ENCODE data around the gene MARCKSL1. TPM values are rescaled to one million over a fixed set of nuclear protein-coding genes. Genes with fewer than 3 reads are reported as not detected.

The MARCKSL1 gene, protein sequence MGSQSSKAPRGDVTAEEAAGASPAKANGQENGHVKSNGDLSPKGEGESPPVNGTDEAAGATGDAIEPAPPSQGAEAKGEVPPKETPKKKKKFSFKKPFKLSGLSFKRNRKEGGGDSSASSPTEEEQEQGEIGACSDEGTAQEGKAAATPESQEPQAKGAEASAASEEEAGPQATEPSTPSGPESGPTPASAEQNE
- total RNA-seq (2013) = 19.7 TPM
- 100 to 1,000 TPM in 1 of 3 donors, 10 to 100 TPM in 2; 13.9 to 150 (median 40.3) TPM for polyA plus RNA-seq
- polyA minus RNA-seq = 32.3 and 37.4 TPM in 2 replicates
- total RNA-seq = 65.4 to 207 (median 89.6) reads per million in 11 experiments

DNA sequence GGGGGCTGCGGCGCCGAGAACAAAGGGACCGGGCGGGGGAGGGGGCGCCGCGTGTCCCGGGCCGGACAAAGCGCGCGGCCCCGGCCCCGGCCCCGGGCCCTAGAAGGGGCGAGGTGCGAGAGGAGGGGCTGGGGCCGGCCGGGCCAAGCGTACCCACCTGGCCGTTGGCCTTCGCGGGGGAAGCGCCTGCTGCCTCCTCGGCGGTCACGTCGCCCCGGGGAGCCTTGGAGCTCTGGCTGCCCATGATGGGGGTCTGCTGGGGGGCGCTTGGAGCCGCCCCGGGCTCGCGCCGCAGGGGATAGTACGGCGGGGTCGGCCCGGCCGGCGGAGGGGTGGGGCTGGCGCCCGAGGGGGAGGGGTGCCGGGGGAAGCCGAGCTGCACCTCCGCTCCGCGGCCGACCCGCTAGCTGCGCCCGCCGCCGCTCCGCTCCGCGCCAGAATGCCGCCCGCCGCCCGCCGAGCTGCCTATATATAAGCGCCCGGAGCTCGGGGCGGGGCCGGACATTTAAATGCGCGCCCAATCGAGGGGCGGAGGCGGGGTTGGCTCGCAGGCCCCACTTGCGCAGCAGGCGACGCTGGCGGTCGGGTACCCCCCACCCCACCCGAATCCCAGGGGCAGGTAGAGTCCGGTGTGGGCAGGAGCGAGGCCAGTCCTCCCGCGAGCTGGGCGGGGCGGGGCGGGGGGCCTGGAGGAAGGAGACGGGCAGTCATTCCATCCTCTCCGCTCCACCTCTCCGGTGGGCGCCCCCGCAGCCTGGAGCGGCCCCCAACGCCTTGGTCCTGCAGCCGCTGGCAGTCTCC is at the start of gene MARCKSL1:
Gene MARCKSL1 (minus strand): TSS at position 444 of the 801 bp plus-strand sequence. CDS start 200 bp downstream, at position 244.
- peak within 1 kb of the TSS; percentile 86 to 93 for H3K4me3 Mint-ChIP-seq
- H3K27ac ChIP-seq (ENCODE audit: low read depth in 1 of 2, low read length in 2 of 2) = peak within 1 kb of the TSS; percentile 94 to 100
- peaks cover 54% of the 10 kb centered on the region for H3K4me1 Mint-ChIP-seq
- H3K9ac ChIP-seq (ENCODE audit: insufficient read depth, low read length, poor library complexity, severe bottlenecking) = peak within 1 kb of the TSS; percentile 87
- peaks cover 7 to 15% of the 10 kb centered on the region in 2 donors for H3K27me3 ChIP-seq (ENCODE audit: control insufficient read depth in 2 of 2, insufficient read depth in 2 of 2, low read length in 2 of 2)
- no peak within 1 kb of the TSS for H2AFZ ChIP-seq (ENCODE audit: insufficient read depth, low read depth, low read length, poor library complexity, severe bottlenecking)
- intact Hi-C loops (cut with micrococcal nuclease) = loop anchor here (2.0 to 5.0 kb wide), 6 partner anchors 15 to 399 kb away; partner anchors contain the start of genes BSDC1 (in 1 of the 2), HDAC1 (in 1 of the 2) and PTP4A2 (in 1 of the 2)
- H4K20me1 ChIP-seq (ENCODE audit: insufficient read depth, low read length) = peaks cover 42% of the 10 kb centered on the region
- no peaks in the 10 kb centered on the region for H3K9me3 ChIP-seq (replicated peaks in 1 of 2; ENCODE audit: control insufficient read depth in 1 of 2, insufficient read depth in 1 of 2, low read length in 2 of 2)
- H3K4me1 ChIP-seq (ENCODE audit: control insufficient read depth in 1 of 2, insufficient read depth in 2 of 2, low read length in 2 of 2) = peaks cover 51 to 66% of the 10 kb centered on the region in 2 donors
- TF ChIP-seq, protein P1, sequence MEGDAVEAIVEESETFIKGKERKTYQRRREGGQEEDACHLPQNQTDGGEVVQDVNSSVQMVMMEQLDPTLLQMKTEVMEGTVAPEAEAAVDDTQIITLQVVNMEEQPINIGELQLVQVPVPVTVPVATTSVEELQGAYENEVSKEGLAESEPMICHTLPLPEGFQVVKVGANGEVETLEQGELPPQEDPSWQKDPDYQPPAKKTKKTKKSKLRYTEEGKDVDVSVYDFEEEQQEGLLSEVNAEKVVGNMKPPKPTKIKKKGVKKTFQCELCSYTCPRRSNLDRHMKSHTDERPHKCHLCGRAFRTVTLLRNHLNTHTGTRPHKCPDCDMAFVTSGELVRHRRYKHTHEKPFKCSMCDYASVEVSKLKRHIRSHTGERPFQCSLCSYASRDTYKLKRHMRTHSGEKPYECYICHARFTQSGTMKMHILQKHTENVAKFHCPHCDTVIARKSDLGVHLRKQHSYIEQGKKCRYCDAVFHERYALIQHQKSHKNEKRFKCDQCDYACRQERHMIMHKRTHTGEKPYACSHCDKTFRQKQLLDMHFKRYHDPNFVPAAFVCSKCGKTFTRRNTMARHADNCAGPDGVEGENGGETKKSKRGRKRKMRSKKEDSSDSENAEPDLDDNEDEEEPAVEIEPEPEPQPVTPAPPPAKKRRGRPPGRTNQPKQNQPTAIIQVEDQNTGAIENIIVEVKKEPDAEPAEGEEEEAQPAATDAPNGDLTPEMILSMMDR (IDR thresholded peaks at IDR 0.05) = no peak
- peak within 1 kb of the TSS; percentile 23 to 76 (median 70) for H3K4me3 ChIP-seq (replicated peaks in 1 of 3; ENCODE audit: low read depth in 2 of 3, low read length in 3 of 3)
- peaks cover 24 to 27% (median 24%) of the 10 kb centered on the region in 3 donors for H3K27me3 Mint-ChIP-seq (ENCODE audit: low read depth in 3 of 3)
- H3K36me3 Mint-ChIP-seq = peaks cover 45 to 58% of the 10 kb centered on the region in 2 donors
- H3K4me2 ChIP-seq (replicated peaks; ENCODE audit: extremely low read depth, low read length, poor library complexity, severe bottlenecking) = peak within 1 kb of the TSS; percentile 83
- no peaks in the 10 kb centered on the region for H3K79me2 ChIP-seq (ENCODE audit: insufficient read depth, low read length)
- H3K27ac Mint-ChIP-seq = peak within 1 kb of the TSS; percentile 95 to 99 (median 99)
- peak; percentile 63 to 70 (median 64) for DNase-seq
- H3K36me3 ChIP-seq (replicated peaks in 1 of 2; ENCODE audit: control insufficient read depth in 1 of 2, insufficient read depth in 2 of 2, low read length in 2 of 2) = peaks cover 25 to 33% of the 10 kb centered on the region in 2 donors
- peaks cover 0 to 8% (median 4%) of the 10 kb centered on the region in 7 donors for H3K9me3 Mint-ChIP-seq
- WGBS (ENCODE audit: insufficient coverage) = under 1% methylated on average over 86 of the region's 95 CpGs

DNA sequence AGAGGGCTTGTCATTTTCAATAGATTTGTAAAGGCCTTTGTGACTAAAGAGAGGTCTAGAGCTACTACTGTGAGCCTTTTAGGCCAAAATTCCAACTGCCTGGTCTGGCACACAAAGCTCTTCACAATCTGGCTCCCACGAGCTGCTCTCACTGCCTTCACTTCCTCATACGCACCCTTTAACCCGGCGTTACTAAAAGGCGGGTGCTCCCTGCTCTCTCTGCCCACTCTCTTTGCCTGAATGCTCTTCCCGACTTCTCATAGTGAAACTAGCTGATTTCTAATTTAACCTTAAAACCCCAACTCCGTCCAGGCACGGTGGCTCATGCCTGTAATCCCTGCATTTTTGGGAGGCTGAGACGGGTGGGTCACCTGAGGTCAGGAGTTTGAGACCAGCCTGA is 44.0 kb upstream of the MARCKSL1 start:
- intact Hi-C loops (cut with micrococcal nuclease) = no loop called here
- Histone ChIP-seq H3K4me3 (replicated peaks in 1 of 3; ENCODE audit: low read depth in 2 of 3, low read length in 3 of 3) (no peak overlapping the region), H3K4me1 (ENCODE audit: control insufficient read depth in 1 of 2, insufficient read depth in 2 of 2, low read length in 2 of 2) (no peaks in the 10 kb centered on the region), H3K36me3 (replicated peaks in 1 of 2; ENCODE audit: control insufficient read depth in 1 of 2, insufficient read depth in 2 of 2, low read length in 2 of 2) (peaks cover 95 to 100% of the 10 kb centered on the region in 2 donors), H3K27me3 (ENCODE audit: control insufficient read depth in 2 of 2, insufficient read depth in 2 of 2, low read length in 2 of 2) (no peaks in the 10 kb centered on the region), H3K4me2 (replicated peaks; ENCODE audit: extremely low read depth, low read length, poor library complexity, severe bottlenecking) (no peak overlapping the region), H3K9ac (ENCODE audit: insufficient read depth, low read length, poor library complexity, severe bottlenecking) (no peak overlapping the region), H3K79me2 (ENCODE audit: insufficient read depth, low read length) (no peaks in the 10 kb centered on the region), H3K9me3 (replicated peaks in 1 of 2; ENCODE audit: control insufficient read depth in 1 of 2, insufficient read depth in 1 of 2, low read length in 2 of 2) (no peaks in the 10 kb centered on the region), H3K27ac (ENCODE audit: low read depth in 1 of 2, low read length in 2 of 2) (no peak overlapping the region), H4K20me1 (ENCODE audit: insufficient read depth, low read length) (no peaks in the 10 kb centered on the region), H2AFZ (ENCODE audit: insufficient read depth, low read depth, low read length, poor library complexity, severe bottlenecking) (no peak overlapping the region)
- TF ChIP-seq, protein P1 (IDR thresholded peaks at IDR 0.05) = no peak
- peaks cover 92 to 99% of the 10 kb centered on the region in 2 donors for H3K36me3 Mint-ChIP-seq
- no peaks in the 10 kb centered on the region for H3K4me1 Mint-ChIP-seq
- no peaks in the 10 kb centered on the region for H3K9me3 Mint-ChIP-seq
- WGBS (ENCODE audit: insufficient coverage) = 91% methylated on average over 8 of the region's 9 CpGs
- H3K27ac Mint-ChIP-seq = no peak overlapping the region
- DNase-seq = no peak
- peak overlapping the region in 1 of 2 donors; percentile 21 for H3K4me3 Mint-ChIP-seq
- H3K27me3 Mint-ChIP-seq (ENCODE audit: low read depth in 3 of 3) = peaks cover 0 to 6% (median 0%) of the 10 kb centered on the region in 3 donors
